ENCODE results near the gene MEX3C. TPM values are rescaled to one million over a fixed set of nuclear protein-coding genes. Genes with fewer than 3 reads are reported as not detected.

MEX3C gene
- polyA plus RNA-seq, 1 donor: 30.4 TPM

Other genes with a start within 250 kb of the MEX3C start
- 6.4 TPM for gene ELAC1, start 229.6 kb downstream of the MEX3C start, polyA plus RNA-seq (ENCODE audit: insufficient read length)
- gene SMAD4, start 167.5 kb downstream of the MEX3C start, polyA plus RNA-seq (ENCODE audit: insufficient read length): 79.7 TPM

Data from forelimb muscle (tissue), 1 donor.